HG03469 (cell line): ENCODE measurements around the gene WEE2.
"Not testable (repeated sequence)": the region's sequence is repeated elsewhere in the genome, so short reads cannot be mapped to it uniquely, and the experiment has no call there.

Experiments
- ATAC-seq: cut with Tn5 transposase; IDR thresholded peaks from one replicate; pipeline ENCODE4 v1.9.1; 2021; ENCODE audit warnings: mild to moderate bottlenecking, moderate library complexity, moderate number of reproducible peaks; ENCODE audit not compliant: unreplicated experiment

WEE2 gene

DNA sequence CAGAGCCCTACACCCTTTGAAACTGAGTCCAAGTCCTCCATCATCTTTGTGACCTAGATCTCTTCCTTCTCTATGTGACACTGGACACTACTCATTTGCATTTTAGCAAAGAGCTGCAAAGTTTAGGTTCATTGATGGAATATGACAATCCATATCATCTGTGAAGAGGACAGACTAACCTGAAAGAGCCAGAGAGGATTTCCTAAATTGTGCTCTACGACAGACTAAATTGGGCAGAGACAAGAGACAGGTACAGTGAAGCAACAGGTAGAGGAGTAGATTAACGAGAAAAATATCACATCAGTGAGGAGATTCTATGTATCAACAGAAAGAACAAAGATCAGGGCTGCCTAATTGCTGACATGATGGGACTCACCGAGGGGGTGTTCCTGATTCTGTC, 55.6 kb downstream of the WEE2 start, which contains the start of gene TAS2R3:
TAS2R3 (plus strand) TSS at position 301 of the 400 bp plus-strand sequence; CDS start at position 363, 62 bp downstream.
- no peak for ATAC-seq

GRCh38 chr7:141770083-141770583, 62.0 kb downstream of the WEE2 start:
- not testable (repeated sequence) for ATAC-seq

- no peak for ATAC-seq
Measured at GRCh38 chr7:141776374-141776773, 68.2 kb downstream of the WEE2 start, which contains the start of gene TAS2R4. TSS of gene TAS2R4 (plus strand) at chr7:141776674. CDS start at chr7:141778489, 1,815 bp downstream.
